Spleen (tissue), 7 donors: Measurements from ENCODE around the gene TMEM115.

Source experiments
- POLR2A ChIP-seq, 3 donors: fragments of 450-650 bp; IDR thresholded peaks; one replicate each; pipeline ENCODE4 v1.5.1; 2017; ENCODE audit warnings: antibody characterized with exemption in 3 of 3, mild to moderate bottlenecking in 1 of 3
- POLR2AphosphoS5 ChIP-seq, 3 donors: sonication (generic); formaldehyde crosslinking; IDR thresholded peaks; one replicate each; pipeline ENCODE4 v1.5.1; 2017; ENCODE audit warnings: antibody characterized with exemption in 3 of 3
- TF ChIP-seq, protein P1 (sequence below), 11 experiments: fragments of 200-600 bp in 7 of 11; fragments of 450-650 bp in 4 of 11; sonication (generic) in 4 of 11; IDR thresholded peaks in 8 of 11; conservative IDR thresholded peaks in 3 of 11; 1 replicate in 7 of 11; 2 replicates in 4 of 11; pipeline versions ENCODE4 v1.4.0 to v1.8.0; 2016 to 2021; ENCODE audit warnings: antibody characterized with exemption in 11 of 11, inconsistent platforms in 4 of 11, mild to moderate bottlenecking in 1 of 11
- donor health status: DM: no; HTN: no; CAD: no; lungs with moderate emphysema.
- donor health status: DM: no; HTN: no; CAD: no.
- donor health status: DM: no; HTN: no; CAD: no.

DNA sequence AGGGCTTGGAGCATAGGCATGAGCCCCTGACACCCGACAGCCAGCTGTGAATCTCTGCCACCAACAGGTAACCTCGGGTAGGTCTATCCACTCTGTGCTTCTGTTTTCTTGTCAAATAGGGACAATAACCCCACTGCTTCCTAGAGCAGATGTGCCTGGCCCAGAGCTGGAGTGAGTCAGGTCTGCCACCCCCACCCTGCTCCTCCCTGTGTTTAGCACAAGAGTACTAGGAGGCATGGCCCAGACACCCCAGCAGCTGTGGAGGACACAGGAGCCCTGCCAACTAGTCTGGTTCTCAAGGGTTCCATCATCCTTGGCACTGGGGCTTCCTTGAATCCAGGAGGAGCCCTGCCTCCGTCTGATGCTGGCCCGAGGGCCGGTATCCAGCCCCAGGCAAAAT lies 33.7 kb upstream of the TMEM115 start:
- TF ChIP-seq, protein P1, sequence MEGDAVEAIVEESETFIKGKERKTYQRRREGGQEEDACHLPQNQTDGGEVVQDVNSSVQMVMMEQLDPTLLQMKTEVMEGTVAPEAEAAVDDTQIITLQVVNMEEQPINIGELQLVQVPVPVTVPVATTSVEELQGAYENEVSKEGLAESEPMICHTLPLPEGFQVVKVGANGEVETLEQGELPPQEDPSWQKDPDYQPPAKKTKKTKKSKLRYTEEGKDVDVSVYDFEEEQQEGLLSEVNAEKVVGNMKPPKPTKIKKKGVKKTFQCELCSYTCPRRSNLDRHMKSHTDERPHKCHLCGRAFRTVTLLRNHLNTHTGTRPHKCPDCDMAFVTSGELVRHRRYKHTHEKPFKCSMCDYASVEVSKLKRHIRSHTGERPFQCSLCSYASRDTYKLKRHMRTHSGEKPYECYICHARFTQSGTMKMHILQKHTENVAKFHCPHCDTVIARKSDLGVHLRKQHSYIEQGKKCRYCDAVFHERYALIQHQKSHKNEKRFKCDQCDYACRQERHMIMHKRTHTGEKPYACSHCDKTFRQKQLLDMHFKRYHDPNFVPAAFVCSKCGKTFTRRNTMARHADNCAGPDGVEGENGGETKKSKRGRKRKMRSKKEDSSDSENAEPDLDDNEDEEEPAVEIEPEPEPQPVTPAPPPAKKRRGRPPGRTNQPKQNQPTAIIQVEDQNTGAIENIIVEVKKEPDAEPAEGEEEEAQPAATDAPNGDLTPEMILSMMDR (IDR thresholded peaks at IDR 0.05 in 8 of 11, conservative IDR thresholded peaks at IDR 0.05 in 3 of 11), result no peak
- TF ChIP-seq POLR2AphosphoS5 (IDR thresholded peaks at IDR 0.05), result no peak
- TF ChIP-seq POLR2A (IDR thresholded peaks at IDR 0.05), result no peak
